ENCODE measurements around the gene RNF14.
"Not testable (repeated sequence)": the region's sequence is repeated elsewhere in the genome, so short reads cannot be mapped to it uniquely, and the experiment has no call there.

RNF14 gene

GRCh38 chr5:141968914-141969608, at the start of gene RNF14:
RNF14 (plus strand) TSS chr5:141969105; CDS start chr5:141973589, 4,484 bp downstream.
- peak; percentile 85 to 89 for DNase-seq

- no peak for DNase-seq
Observed at GRCh38 chr5:141919218-141920119, 49.4 kb upstream of the RNF14 start.

- no peak for DNase-seq
Observed at GRCh38 chr5:141920771-141921170, 48.1 kb upstream of the RNF14 start.

GRCh38 chr5:141922827-141923447, 46.0 kb upstream of the RNF14 start:
- DNase-seq = not testable (repeated sequence)

- peak; percentile 88 to 90 for DNase-seq
Observed at GRCh38 chr5:141923448-141924313, 45.2 kb upstream of the RNF14 start, which contains the start of gene DELE1. DELE1 (plus strand) TSS chr5:141923871; CDS start chr5:141923942, 71 bp downstream.

- DNase-seq = no peak
Observed at GRCh38 chr5:141926434-141926833, 42.5 kb upstream of the RNF14 start.

- DNase-seq = no peak
Observed at GRCh38 chr5:141928051-141928450, 40.9 kb upstream of the RNF14 start.

- DNase-seq = no peak
Observed at GRCh38 chr5:141929398-141930058, 39.4 kb upstream of the RNF14 start.

- DNase-seq = no peak
Observed at GRCh38 chr5:141931694-141932093, 37.2 kb upstream of the RNF14 start.

- DNase-seq = no peak
Observed at GRCh38 chr5:141933151-141933550, 35.8 kb upstream of the RNF14 start.

- no peak for DNase-seq
Observed at GRCh38 chr5:141934099-141934844, 34.6 kb upstream of the RNF14 start.

- no peak for DNase-seq
Observed at GRCh38 chr5:141935538-141935937, 33.4 kb upstream of the RNF14 start.

- DNase-seq = no peak
Observed at GRCh38 chr5:141940695-141941271, 28.1 kb upstream of the RNF14 start.

GRCh38 chr5:141941307-141941706, 27.6 kb upstream of the RNF14 start:
- DNase-seq = no peak

GRCh38 chr5:141941779-141942178, 27.1 kb upstream of the RNF14 start:
- DNase-seq = no peak

GRCh38 chr5:141942185-141942857, 26.6 kb upstream of the RNF14 start:
- DNase-seq = no peak

GRCh38 chr5:141944076-141944475, 24.8 kb upstream of the RNF14 start:
- no peak for DNase-seq

- no peak for DNase-seq
Observed at GRCh38 chr5:141945511-141946051, 23.3 kb upstream of the RNF14 start.

GRCh38 chr5:141947316-141947715, 21.6 kb upstream of the RNF14 start:
- DNase-seq = no peak

- DNase-seq = no peak
Observed at GRCh38 chr5:141948812-141949211, 20.1 kb upstream of the RNF14 start.

All from activated CD4-positive, alpha-beta T cell treated with anti-CD3 and anti-CD28 coated beads, Interleukin-2, amount 50 U/mL, for 4 hours (primary cell).